GM12878 (cell line): ENCODE results near the gene KAT14. TPM values are rescaled to one million over a fixed set of nuclear protein-coding genes. Genes with fewer than 3 reads are reported as not detected.

ENCODE experiments used
- ATF2 ChIP-seq: IDR thresholded peaks from 2 replicates; pipeline ENCODE4 v1.6.1; 2012; ENCODE audit warnings: low read length, inconsistent platforms
- BHLHE40 ChIP-seq, 2 experiments: fragments of 450-650 bp in 1 of 2; IDR thresholded peaks; 2 replicates each; pipeline ENCODE4 v1.6.1; 2011 to 2017; ENCODE audit warnings: low read depth in 2 of 2, borderline replicate concordance in 1 of 2, improper control_type of control experiment in 1 of 2, low read length in 1 of 2, mild to moderate bottlenecking in 1 of 2
- BRCA1 ChIP-seq: IDR thresholded peaks from 2 replicates; pipeline ENCODE4 v1.6.1; 2011; ENCODE audit warnings: low read depth, low read length, improper control_type of control experiment
- CREM ChIP-seq: IDR thresholded peaks from 2 replicates; pipeline ENCODE4 v1.6.1; 2014; ENCODE audit warnings: antibody characterized with exemption, low read depth
- GABPA ChIP-seq: IDR thresholded peaks from 2 replicates; pipeline ENCODE4 v1.6.1; 2014; ENCODE audit warnings: antibody characterized with exemption, low read depth, mild to moderate bottlenecking, inconsistent platforms
- MXI1 ChIP-seq: fragments of 150-350 bp; IDR thresholded peaks from 2 replicates; pipeline ENCODE4 v1.6.1; 2011; ENCODE audit warnings: low read depth, mild to moderate bottlenecking, inconsistent platforms, low read length, improper control_type of control experiment
- MYB ChIP-seq: fragments of 150-350 bp; IDR thresholded peaks from 2 replicates; pipeline ENCODE4 v1.6.1; 2014; ENCODE audit warnings: mild to moderate bottlenecking, low read depth, low read length, borderline replicate concordance
- RAD51 ChIP-seq: fragments of 450-650 bp; IDR thresholded peaks from 2 replicates; pipeline ENCODE4 v1.6.1; 2016; ENCODE audit warnings: moderate library complexity, mild to moderate bottlenecking, inconsistent platforms
- SKIL ChIP-seq: fragments of 450-650 bp; IDR thresholded peaks from 2 replicates; pipeline ENCODE4 v1.6.1; 2017; ENCODE audit warnings: mild to moderate bottlenecking, low read depth, inconsistent platforms; ENCODE audit not compliant: poor library complexity, severe bottlenecking
- SREBF1 ChIP-seq: IDR thresholded peaks from 2 replicates; pipeline ENCODE4 v1.6.1; 2012; ENCODE audit warnings: mild to moderate bottlenecking, low read length
- STAT3 ChIP-seq: IDR thresholded peaks from 2 replicates; pipeline ENCODE4 v1.6.1; 2011; ENCODE audit warnings: low read depth, low read length, improper control_type of control experiment
- SUZ12 ChIP-seq: fragments of 200-600 bp; sonication (generic); IDR thresholded peaks from one replicate; pipeline ENCODE4 v1.6.1; 2018; ENCODE audit warnings: antibody characterized with exemption, mild to moderate bottlenecking; ENCODE audit not compliant: unreplicated experiment
- WRNIP1 ChIP-seq: IDR thresholded peaks from 2 replicates; pipeline ENCODE4 v1.6.1; 2011; ENCODE audit warnings: low read depth, low read length, improper control_type of control experiment, borderline replicate concordance
- polyA plus RNA-seq, 11 experiments: library from polyadenylated mRNA; depleted of rRNA in 4 of 11; unstranded in 6 of 11; stranded (reverse) in 5 of 11; fragments of >200 nt; fragmentation: Nextera tagmentation in 4 of 11; fragmentation: Illumina TruSeq in 1 of 11; extraction: Ambion mirVana in 4 of 11; extraction: Trizol in 1 of 11; gene quantifications; 1 replicate in 1 of 11; 2 replicates in 10 of 11; pipeline versions ENCODE4 v1.2.1 to v1.2.3, GENCODE V29; 2011 to 2016; ENCODE audit warnings: inconsistent platforms in 2 of 11, missing spikeins in 2 of 11, low read depth in 1 of 11
- total RNA-seq, 4 experiments: library from RNA; depleted of rRNA in 3 of 4; stranded (reverse); fragments of >200 nt in 3 of 4; fragmentation: Illumina TruSeq in 1 of 4; extraction: Trizol in 1 of 4; gene quantifications; 2 replicates each; pipeline versions ENCODE4 v1.2.1 to v1.2.3, GENCODE V29; 2013 to 2021
- TF ChIP-seq, protein P1 (sequence below): IDR thresholded peaks from 2 replicates; pipeline ENCODE4 v1.6.1; 2011; ENCODE audit warnings: low read depth, low read length, improper control_type of control experiment, borderline replicate concordance
- TF ChIP-seq, protein P2 (sequence below): fragments of 450-650 bp; conservative IDR thresholded peaks from 2 replicates; pipeline ENCODE4 v1.6.1; 2017; ENCODE audit warnings: mild to moderate bottlenecking, moderate library complexity
- TF ChIP-seq, protein P3 (sequence below): IDR thresholded peaks from 2 replicates; pipeline ENCODE4 v1.6.1; 2011; ENCODE audit warnings: low read depth, mild to moderate bottlenecking, low read length, moderate library complexity, borderline replicate concordance; ENCODE audit errors: extremely low read depth
- TF ChIP-seq, protein P4 (sequence below): IDR thresholded peaks from 2 replicates; pipeline ENCODE4 v1.6.1; 2012; ENCODE audit warnings: low read depth, low read length, improper control_type of control experiment

KAT14 gene
- total and polyA plus RNA-seq, 10 of the 15 experiments (the other 5 are each of a cell fraction or from before 2014, with no cell fraction given): 4.0 to 19.9 (median 13.9) TPM

GRCh38 chr20:18137412-18138265 is at the start of gene KAT14, which contains the start of gene PET117 (continued):
- TF ChIP-seq SKIL (no peak), SUZ12 (no peak), MYB (no peak), STAT3 (no peak), WRNIP1 (no peak), BRCA1 (no peak), CREM (peak; percentile 71), SREBF1 (no peak), GABPA (no peak), BHLHE40 (IDR thresholded peaks at IDR 0.05; ENCODE audit: borderline replicate concordance in 1 of 2, low read depth in 2 of 2, low read length in 1 of 2) (peak; percentile 98 to 100), MXI1 (peak; percentile 93), ATF2 (no peak), RAD51 (peak; percentile 98)
- TF ChIP-seq, protein P1, sequence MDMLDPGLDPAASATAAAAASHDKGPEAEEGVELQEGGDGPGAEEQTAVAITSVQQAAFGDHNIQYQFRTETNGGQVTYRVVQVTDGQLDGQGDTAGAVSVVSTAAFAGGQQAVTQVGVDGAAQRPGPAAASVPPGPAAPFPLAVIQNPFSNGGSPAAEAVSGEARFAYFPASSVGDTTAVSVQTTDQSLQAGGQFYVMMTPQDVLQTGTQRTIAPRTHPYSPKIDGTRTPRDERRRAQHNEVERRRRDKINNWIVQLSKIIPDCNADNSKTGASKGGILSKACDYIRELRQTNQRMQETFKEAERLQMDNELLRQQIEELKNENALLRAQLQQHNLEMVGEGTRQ: peak; percentile 88
- TF ChIP-seq, protein P2, sequence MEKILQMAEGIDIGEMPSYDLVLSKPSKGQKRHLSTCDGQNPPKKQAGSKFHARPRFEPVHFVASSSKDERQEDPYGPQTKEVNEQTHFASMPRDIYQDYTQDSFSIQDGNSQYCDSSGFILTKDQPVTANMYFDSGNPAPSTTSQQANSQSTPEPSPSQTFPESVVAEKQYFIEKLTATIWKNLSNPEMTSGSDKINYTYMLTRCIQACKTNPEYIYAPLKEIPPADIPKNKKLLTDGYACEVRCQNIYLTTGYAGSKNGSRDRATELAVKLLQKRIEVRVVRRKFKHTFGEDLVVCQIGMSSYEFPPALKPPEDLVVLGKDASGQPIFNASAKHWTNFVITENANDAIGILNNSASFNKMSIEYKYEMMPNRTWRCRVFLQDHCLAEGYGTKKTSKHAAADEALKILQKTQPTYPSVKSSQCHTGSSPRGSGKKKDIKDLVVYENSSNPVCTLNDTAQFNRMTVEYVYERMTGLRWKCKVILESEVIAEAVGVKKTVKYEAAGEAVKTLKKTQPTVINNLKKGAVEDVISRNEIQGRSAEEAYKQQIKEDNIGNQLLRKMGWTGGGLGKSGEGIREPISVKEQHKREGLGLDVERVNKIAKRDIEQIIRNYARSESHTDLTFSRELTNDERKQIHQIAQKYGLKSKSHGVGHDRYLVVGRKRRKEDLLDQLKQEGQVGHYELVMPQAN: peak; percentile 82
- TF ChIP-seq, protein P3, sequence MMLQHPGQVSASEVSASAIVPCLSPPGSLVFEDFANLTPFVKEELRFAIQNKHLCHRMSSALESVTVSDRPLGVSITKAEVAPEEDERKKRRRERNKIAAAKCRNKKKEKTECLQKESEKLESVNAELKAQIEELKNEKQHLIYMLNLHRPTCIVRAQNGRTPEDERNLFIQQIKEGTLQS: peak; percentile 53; the same call in 1 of the 2 replicates
- TF ChIP-seq, protein P4, sequence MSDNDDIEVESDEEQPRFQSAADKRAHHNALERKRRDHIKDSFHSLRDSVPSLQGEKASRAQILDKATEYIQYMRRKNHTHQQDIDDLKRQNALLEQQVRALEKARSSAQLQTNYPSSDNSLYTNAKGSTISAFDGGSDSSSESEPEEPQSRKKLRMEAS: peak; percentile 93
- TF ChIP-seq, all 136 proteins: peak for 59
